H9 (cell line): ENCODE measurements around the gene HMGB1. TPM values are rescaled to one million over a fixed set of nuclear protein-coding genes. Genes with fewer than 3 reads are reported as not detected.

Source experiments
- DNase-seq: peaks from one replicate; pipeline ENCODE4 v3.0.0-alpha.2; 2017
- H2AFZ ChIP-seq: one replicate; pipeline ENCODE4 v1.6.1; 2013; ENCODE audit warnings: mild to moderate bottlenecking, low read length, control low read depth, moderate library complexity
- H2AK5ac ChIP-seq: 2 replicates; pipeline ENCODE4 v1.6.1; 2013; ENCODE audit warnings: low read length, control low read depth, mixed read lengths; ENCODE audit not compliant: insufficient read length
- H2BK120ac ChIP-seq: one replicate; pipeline ENCODE4 v1.6.1; 2013; ENCODE audit warnings: low read depth, mild to moderate bottlenecking, low read length, control low read depth, inconsistent platforms; ENCODE audit not compliant: poor library complexity, severe bottlenecking
- H2BK12ac ChIP-seq: 2 replicates; pipeline ENCODE4 v1.6.1; 2013; ENCODE audit warnings: low read length, control low read depth, mixed read lengths, low read depth; ENCODE audit not compliant: insufficient read length
- H2BK15ac ChIP-seq: 2 replicates; pipeline ENCODE4 v1.6.1; 2013; ENCODE audit warnings: low read depth, low read length, control low read depth
- H2BK20ac ChIP-seq: one replicate; pipeline ENCODE4 v1.6.1; 2013; ENCODE audit warnings: low read depth, mild to moderate bottlenecking, low read length, control low read depth, inconsistent platforms; ENCODE audit not compliant: poor library complexity, severe bottlenecking
- H2BK5ac ChIP-seq: 2 replicates; pipeline ENCODE4 v1.6.1; 2013; ENCODE audit warnings: low read length, control low read depth, mixed read lengths; ENCODE audit not compliant: insufficient read length
- H3K14ac ChIP-seq: 2 replicates; pipeline ENCODE4 v1.6.1; 2013; ENCODE audit warnings: low read length, control low read depth; ENCODE audit not compliant: insufficient read depth
- H3K18ac ChIP-seq: 2 replicates; pipeline ENCODE4 v1.6.1; 2013; ENCODE audit warnings: low read depth, mild to moderate bottlenecking, mixed read lengths, low read length, control low read depth; ENCODE audit not compliant: insufficient read length
- H3K23ac ChIP-seq: 2 replicates; pipeline ENCODE4 v1.6.1; 2013; ENCODE audit warnings: low read length, control low read depth, mixed read lengths, low read depth; ENCODE audit not compliant: insufficient read length
- H3K23me2 ChIP-seq: 2 replicates; pipeline ENCODE4 v1.6.1; 2013; ENCODE audit warnings: low read depth, mild to moderate bottlenecking, mixed read lengths, low read length, control low read depth; ENCODE audit not compliant: insufficient read length, poor library complexity, severe bottlenecking
- H3K27ac ChIP-seq: 2 replicates; pipeline ENCODE4 v1.5.1; 2013; ENCODE audit warnings: low read length, control low read depth, mixed read lengths, low read depth; ENCODE audit not compliant: insufficient read length
- H3K27me3 ChIP-seq: 2 replicates; pipeline ENCODE4 v1.6.1; 2013; ENCODE audit warnings: low read length, control low read depth, inconsistent platforms; ENCODE audit not compliant: insufficient read depth
- H3K4ac ChIP-seq: 2 replicates; pipeline ENCODE4 v1.6.1; 2013; ENCODE audit warnings: low read depth, mild to moderate bottlenecking, control low read depth, inconsistent platforms, low read length, moderate library complexity
- H3K4me1 ChIP-seq: 2 replicates; pipeline ENCODE4 v1.6.1; 2013; ENCODE audit warnings: low read length, control low read depth, inconsistent platforms; ENCODE audit not compliant: insufficient read depth
- H3K4me2 ChIP-seq: 2 replicates; pipeline ENCODE4 v1.6.1; 2013; ENCODE audit warnings: low read length, control low read depth, mixed read lengths; ENCODE audit not compliant: insufficient read length, insufficient read depth
- H3K56ac ChIP-seq: 2 replicates; pipeline ENCODE4 v1.6.1; 2013; ENCODE audit warnings: low read depth, mild to moderate bottlenecking, mixed read lengths, low read length, control low read depth; ENCODE audit not compliant: insufficient read length
- H3K79me1 ChIP-seq: 2 replicates; pipeline ENCODE4 v1.6.1; 2013; ENCODE audit warnings: low read depth, mild to moderate bottlenecking, moderate library complexity, low read length, control low read depth, inconsistent platforms; ENCODE audit not compliant: insufficient read depth, poor library complexity, severe bottlenecking
- H3K79me2 ChIP-seq: 2 replicates; pipeline ENCODE4 v1.6.1; 2013; ENCODE audit warnings: low read length, control low read depth, inconsistent platforms; ENCODE audit not compliant: insufficient read depth
- H3K9ac ChIP-seq: 2 replicates; pipeline ENCODE4 v1.6.1; 2013; ENCODE audit warnings: low read length, control low read depth, mixed read lengths; ENCODE audit not compliant: insufficient read length; ENCODE audit errors: extremely low read depth
- H3K9me3 ChIP-seq: one replicate; pipeline ENCODE4 v1.6.1; 2013; ENCODE audit warnings: low read depth, low read length, inconsistent platforms; ENCODE audit not compliant: control insufficient read depth
- H3T11ph ChIP-seq: one replicate; pipeline ENCODE4 v1.6.1; 2013; ENCODE audit warnings: mild to moderate bottlenecking, low read length, control low read depth, inconsistent platforms
- H4K20me1 ChIP-seq: one replicate; pipeline ENCODE4 v1.6.1; 2013; ENCODE audit not compliant: control insufficient read depth, insufficient read length, insufficient read depth
- H4K5ac ChIP-seq: 2 replicates; pipeline ENCODE4 v1.6.1; 2013; ENCODE audit warnings: low read depth, mild to moderate bottlenecking, mixed read lengths, low read length, control low read depth; ENCODE audit not compliant: insufficient read length
- H4K8ac ChIP-seq: replicated peaks from 2 replicates; pipeline ENCODE4 v1.6.1; 2013; ENCODE audit warnings: low read length, control low read depth, mixed read lengths, low read depth; ENCODE audit not compliant: insufficient read length
- H4K91ac ChIP-seq: 2 replicates; pipeline ENCODE4 v1.6.1; 2013; ENCODE audit warnings: low read depth, mild to moderate bottlenecking, moderate library complexity, mixed read lengths, low read length, control low read depth; ENCODE audit not compliant: insufficient read length
- H3K27ac Mint-ChIP-seq, 3 experiments: 2 replicates in 2 of 3; 3 replicates in 1 of 3; pipeline ENCODE4 v1.8.0; 2020 to 2021; ENCODE audit warnings: mixed read lengths in 3 of 3, mild to moderate bottlenecking in 1 of 3, moderate library complexity in 1 of 3
- H3K27me3 Mint-ChIP-seq: 2 replicates; pipeline ENCODE4 v1.8.0; 2021; ENCODE audit warnings: low read depth, mild to moderate bottlenecking, moderate library complexity, mixed read lengths
- H3K36me3 Mint-ChIP-seq, 3 experiments: 2 replicates in 2 of 3; 3 replicates in 1 of 3; pipeline ENCODE4 v1.8.0; 2020 to 2021; ENCODE audit warnings: low read depth in 3 of 3, mixed read lengths in 3 of 3; ENCODE audit not compliant: insufficient read depth in 1 of 3
- H3K4me1 Mint-ChIP-seq, 2 experiments: 2 replicates each; pipeline ENCODE4 v1.8.0; 2020; ENCODE audit warnings: mixed read lengths in 2 of 2
- H3K4me3 Mint-ChIP-seq, 2 experiments: 2 replicates in 1 of 2; 3 replicates in 1 of 2; pipeline ENCODE4 v1.8.0; 2020 to 2021; ENCODE audit warnings: mild to moderate bottlenecking in 2 of 2, mixed read lengths in 2 of 2, moderate library complexity in 1 of 2
- H3K9me3 Mint-ChIP-seq, 2 experiments: 2 replicates in 1 of 2; 3 replicates in 1 of 2; pipeline ENCODE4 v1.8.0; 2020; ENCODE audit warnings: mild to moderate bottlenecking in 2 of 2, mixed read lengths in 2 of 2, moderate library complexity in 1 of 2
- whole genome bisulfite sequencing: extraction: QIAGEN DNeasy Blood & Tissue Kit; methylation state at CpG from one replicate; pipeline ENCODE4 v1.1.7; 2013; ENCODE audit warnings: missing lambda C conversion rate, low lambda C conversion rate, mixed read lengths; ENCODE audit not compliant: insufficient read length; ENCODE audit errors: extremely low coverage; 5-methylcytosine and 5-hydroxymethylcytosine counted together
- total RNA-seq: library from RNA; stranded (reverse); gene quantifications from 2 replicates; pipeline ENCODE4 v1.2.1, GENCODE V29; 2021
- TF ChIP-seq, protein P1 (sequence below): fragments of 200-600 bp; sonication (generic); conservative IDR thresholded peaks from 3 replicates; pipeline ENCODE4 v1.8.0; 2021; ENCODE audit warnings: antibody characterized with exemption, mild to moderate bottlenecking

The HMGB1 gene
- total RNA-seq, 1 experiment from 2014 or later = 688 TPM

- peak; percentile 40 for DNase-seq
- no peak overlapping the region for H2BK12ac ChIP-seq
- H3K9me3 Mint-ChIP-seq = no peaks in the 10 kb centered on the region
- no peak overlapping the region for H2AFZ ChIP-seq
- H2BK15ac ChIP-seq = no peak overlapping the region
- no peaks in the 10 kb centered on the region for H3K27me3 ChIP-seq
- H3K9ac ChIP-seq = no peak overlapping the region
- peak overlapping the region in 1 of 3 experiments; percentile 63; a peak in 2 of 7 replicates for H3K27ac Mint-ChIP-seq
- no peak overlapping the region for H2AK5ac ChIP-seq
- no peaks in the 10 kb centered on the region for H4K20me1 ChIP-seq
- no peaks in the 10 kb centered on the region for H3K23me2 ChIP-seq
- H3K27me3 Mint-ChIP-seq = no peaks in the 10 kb centered on the region
- TF ChIP-seq, protein P1, sequence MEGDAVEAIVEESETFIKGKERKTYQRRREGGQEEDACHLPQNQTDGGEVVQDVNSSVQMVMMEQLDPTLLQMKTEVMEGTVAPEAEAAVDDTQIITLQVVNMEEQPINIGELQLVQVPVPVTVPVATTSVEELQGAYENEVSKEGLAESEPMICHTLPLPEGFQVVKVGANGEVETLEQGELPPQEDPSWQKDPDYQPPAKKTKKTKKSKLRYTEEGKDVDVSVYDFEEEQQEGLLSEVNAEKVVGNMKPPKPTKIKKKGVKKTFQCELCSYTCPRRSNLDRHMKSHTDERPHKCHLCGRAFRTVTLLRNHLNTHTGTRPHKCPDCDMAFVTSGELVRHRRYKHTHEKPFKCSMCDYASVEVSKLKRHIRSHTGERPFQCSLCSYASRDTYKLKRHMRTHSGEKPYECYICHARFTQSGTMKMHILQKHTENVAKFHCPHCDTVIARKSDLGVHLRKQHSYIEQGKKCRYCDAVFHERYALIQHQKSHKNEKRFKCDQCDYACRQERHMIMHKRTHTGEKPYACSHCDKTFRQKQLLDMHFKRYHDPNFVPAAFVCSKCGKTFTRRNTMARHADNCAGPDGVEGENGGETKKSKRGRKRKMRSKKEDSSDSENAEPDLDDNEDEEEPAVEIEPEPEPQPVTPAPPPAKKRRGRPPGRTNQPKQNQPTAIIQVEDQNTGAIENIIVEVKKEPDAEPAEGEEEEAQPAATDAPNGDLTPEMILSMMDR = no peak
- H2BK120ac ChIP-seq = no peak overlapping the region
- H2BK20ac ChIP-seq = no peak overlapping the region
- no peak overlapping the region for H3K4me3 Mint-ChIP-seq
- H3K4me1 ChIP-seq = no peaks in the 10 kb centered on the region; the same call in 1 of the 2 replicates
- no peak overlapping the region for H4K8ac ChIP-seq
- no peak overlapping the region for H3K4ac ChIP-seq
- H3K27ac ChIP-seq = no peak overlapping the region
- no peak overlapping the region for H2BK5ac ChIP-seq
- no CpG with 5 or more reads among the region's 11 CpGs for WGBS
- no peak overlapping the region for H3K4me2 ChIP-seq
- no peak overlapping the region for H4K5ac ChIP-seq
- no peaks in the 10 kb centered on the region for H3K79me2 ChIP-seq
- H3K79me1 ChIP-seq = no peaks in the 10 kb centered on the region
- H3T11ph ChIP-seq = no peak overlapping the region
- no peak overlapping the region for H3K23ac ChIP-seq
- H3K18ac ChIP-seq = no peak overlapping the region
- H3K56ac ChIP-seq = no peak overlapping the region
- no peaks in the 10 kb centered on the region for H3K9me3 ChIP-seq
- H3K14ac ChIP-seq = no peak overlapping the region
- peaks cover 12% of the 10 kb centered on the region in 2 experiments for H3K4me1 Mint-ChIP-seq
- H3K36me3 Mint-ChIP-seq = no peaks in the 10 kb centered on the region
- H4K91ac ChIP-seq = no peak overlapping the region
Observed at GRCh38 chr13:30486230-30487074, 20.7 kb upstream of the HMGB1 start.
